HepG2 (cell line): ENCODE results near the gene TTF2. TPM values are rescaled to one million over a fixed set of nuclear protein-coding genes. Genes with fewer than 3 reads are reported as not detected.

Experiments used
- AGO2 ChIP-seq: fragments of 200-400 bp; formaldehyde crosslinking; optimal IDR thresholded peaks from 2 replicates; pipeline ENCODE3; 2017; ENCODE audit warnings: mild to moderate bottlenecking, low read depth, low read length, moderate library complexity
- BATF2 ChIP-seq: sonication (generic); formaldehyde crosslinking; IDR thresholded peaks from 2 replicates; pipeline ENCODE4 v1.8.0; 2022; ENCODE audit warnings: mild to moderate bottlenecking, missing genetic modification reagents, moderate library complexity
- BRCA1 ChIP-seq: sonication (generic); formaldehyde crosslinking; IDR thresholded peaks from 2 replicates; pipeline ENCODE4 v1.4.0; 2020; ENCODE audit warnings: missing genetic modification reagents
- BRF2 ChIP-seq: sonication (generic); formaldehyde crosslinking; IDR thresholded peaks from 2 replicates; pipeline ENCODE4 v1.8.1; 2022; ENCODE audit warnings: mild to moderate bottlenecking, missing genetic modification reagents
- FLYWCH1 ChIP-seq: sonication (generic); formaldehyde crosslinking; IDR thresholded peaks from 2 replicates; pipeline ENCODE4 v1.8.1; 2023; ENCODE audit warnings: mild to moderate bottlenecking, missing genetic modification reagents
- GZF1 ChIP-seq: sonication (generic); formaldehyde crosslinking; IDR thresholded peaks from 2 replicates; pipeline ENCODE4 v1.5.1; 2020; ENCODE audit warnings: mild to moderate bottlenecking, missing genetic modification reagents
- IRX3 ChIP-seq: sonication (generic); formaldehyde crosslinking; IDR thresholded peaks from 2 replicates; pipeline ENCODE4 v1.8.1; 2023; ENCODE audit warnings: mild to moderate bottlenecking, low read depth, missing genetic modification reagents, borderline replicate concordance
- KAT8 ChIP-seq: IDR thresholded peaks from 2 replicates; pipeline ENCODE4 v1.6.1; 2016; ENCODE audit warnings: missing genetic modification reagents, missing compliant biosample characterization
- MED1 ChIP-seq: sonication (generic); formaldehyde crosslinking; IDR thresholded peaks from 2 replicates; pipeline ENCODE4 v1.4.0; 2020; ENCODE audit warnings: missing genetic modification reagents
- NR0B2 ChIP-seq: sonication (generic); formaldehyde crosslinking; IDR thresholded peaks from 2 replicates; pipeline ENCODE4 v1.4.0; 2020; ENCODE audit warnings: mild to moderate bottlenecking, missing genetic modification reagents
- NRL ChIP-seq: sonication (generic); formaldehyde crosslinking; IDR thresholded peaks from 2 replicates; pipeline ENCODE4 v1.5.0; 2020; ENCODE audit warnings: missing genetic modification reagents, mild to moderate bottlenecking, moderate library complexity, borderline replicate concordance
- SP4 ChIP-seq: sonication (generic); formaldehyde crosslinking; IDR thresholded peaks from 2 replicates; pipeline ENCODE4 v1.8.1; 2023; ENCODE audit warnings: mild to moderate bottlenecking, missing genetic modification reagents
- ZC3H13 ChIP-seq: sonication (generic); formaldehyde crosslinking; IDR thresholded peaks from 2 replicates; pipeline ENCODE4 v1.8.1; 2023; ENCODE audit warnings: mild to moderate bottlenecking, missing genetic modification reagents, moderate library complexity
- ZNF160 ChIP-seq: sonication (generic); formaldehyde crosslinking; IDR thresholded peaks from 2 replicates; pipeline ENCODE4 v1.8.0; 2022; ENCODE audit warnings: mild to moderate bottlenecking, inconsistent platforms, missing genetic modification reagents
- ZNF20 ChIP-seq: sonication (generic); formaldehyde crosslinking; IDR thresholded peaks from 2 replicates; pipeline ENCODE4 v1.4.0; 2020; ENCODE audit warnings: mild to moderate bottlenecking, moderate library complexity, missing genetic modification reagents
- ZNF446 ChIP-seq: sonication (generic); formaldehyde crosslinking; IDR thresholded peaks from 2 replicates; pipeline ENCODE4 v1.5.0; 2020; ENCODE audit warnings: mild to moderate bottlenecking, missing genetic modification reagents
- ZNF547 ChIP-seq: sonication (generic); formaldehyde crosslinking; IDR thresholded peaks from 2 replicates; pipeline ENCODE4 v1.5.1; 2020; ENCODE audit warnings: mild to moderate bottlenecking, missing genetic modification reagents
- ZNF7 ChIP-seq: IDR thresholded peaks from 2 replicates; pipeline ENCODE4 v1.6.1; 2016; ENCODE audit warnings: missing biosample characterization, missing genetic modification reagents
- polyA plus RNA-seq, 8 experiments: library from polyadenylated mRNA; depleted of rRNA in 3 of 8; stranded (reverse) in 7 of 8; unstranded in 1 of 8; fragments of >200 nt; fragmentation: Illumina TruSeq in 4 of 8; extraction: Trizol in 4 of 8; gene quantifications; 2 replicates each; pipeline versions ENCODE4 v1.2.1 to v1.2.3, GENCODE V29; 2011 to 2016; ENCODE audit warnings: low read depth in 4 of 8, missing spikeins in 1 of 8, mixed read lengths in 1 of 8; ENCODE audit not compliant: insufficient read depth in 1 of 8
- total RNA-seq, 5 experiments: library from RNA; depleted of rRNA; stranded (reverse); fragments of >200 nt; fragmentation: Illumina TruSeq; extraction: Trizol; gene quantifications; 2 replicates each; pipeline ENCODE4 v1.2.3, GENCODE V29; 2016; ENCODE audit warnings: low read depth in 1 of 5
- TF ChIP-seq, protein P1 (sequence below): IDR thresholded peaks from 2 replicates; pipeline ENCODE4 v1.6.1; 2016; ENCODE audit warnings: mild to moderate bottlenecking
- TF ChIP-seq, protein P2 (sequence below): sonication (generic); formaldehyde crosslinking; IDR thresholded peaks from 2 replicates; pipeline ENCODE4 v1.9.0; 2021; ENCODE audit warnings: missing genetic modification reagents, mild to moderate bottlenecking, borderline replicate concordance
- TF ChIP-seq, protein P3 (sequence below): sonication (generic); formaldehyde crosslinking; IDR thresholded peaks from 2 replicates; pipeline ENCODE4 v1.4.0; 2020; ENCODE audit warnings: missing genetic modification reagents, borderline replicate concordance
- TF ChIP-seq, protein P4 (sequence below): fragments of 450-650 bp; IDR thresholded peaks from 2 replicates; pipeline ENCODE4 v1.6.1; 2017

The TTF2 gene
- total and polyA plus RNA-seq, 2 of the 13 experiments (the other 11 are each of a cell fraction or from before 2014, with no cell fraction given), result 12.8 to 48.9 TPM

GRCh38 chr1:117059678-117060440, at the start of gene TTF2 (continued):
- TF ChIP-seq, protein P1, sequence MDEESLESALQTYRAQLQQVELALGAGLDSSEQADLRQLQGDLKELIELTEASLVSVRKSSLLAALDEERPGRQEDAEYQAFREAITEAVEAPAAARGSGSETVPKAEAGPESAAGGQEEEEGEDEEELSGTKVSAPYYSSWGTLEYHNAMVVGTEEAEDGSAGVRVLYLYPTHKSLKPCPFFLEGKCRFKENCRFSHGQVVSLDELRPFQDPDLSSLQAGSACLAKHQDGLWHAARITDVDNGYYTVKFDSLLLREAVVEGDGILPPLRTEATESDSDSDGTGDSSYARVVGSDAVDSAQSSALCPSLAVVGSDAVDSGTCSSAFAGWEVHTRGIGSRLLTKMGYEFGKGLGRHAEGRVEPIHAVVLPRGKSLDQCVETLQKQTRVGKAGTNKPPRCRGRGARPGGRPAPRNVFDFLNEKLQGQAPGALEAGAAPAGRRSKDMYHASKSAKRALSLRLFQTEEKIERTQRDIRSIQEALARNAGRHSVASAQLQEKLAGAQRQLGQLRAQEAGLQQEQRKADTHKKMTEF (CRISPR knock-in tag), result no peak
- peak; percentile 74; the same call in 1 of the 2 replicates for TF ChIP-seq NR0B2 (CRISPR knock-in tag)
- TF ChIP-seq BRF2, result no peak
- TF ChIP-seq ZNF446 (CRISPR knock-in tag), result no peak
- TF ChIP-seq FLYWCH1 (CRISPR knock-in tag), result no peak
- TF ChIP-seq ZNF160 (CRISPR knock-in tag), result 0 out of 2 replicates have a peak, but pooled peaks have one; percentile 50
- TF ChIP-seq GZF1, result no peak
- peak; percentile 88; the same call in 1 of the 2 replicates for TF ChIP-seq NRL (CRISPR knock-in tag)
- no peak for TF ChIP-seq BATF2
- TF ChIP-seq ZC3H13 (CRISPR knock-in tag), result no peak
- no peak for TF ChIP-seq IRX3 (CRISPR knock-in tag)
- TF ChIP-seq ZNF7 (CRISPR knock-in tag), result no peak
- TF ChIP-seq, protein P2, sequence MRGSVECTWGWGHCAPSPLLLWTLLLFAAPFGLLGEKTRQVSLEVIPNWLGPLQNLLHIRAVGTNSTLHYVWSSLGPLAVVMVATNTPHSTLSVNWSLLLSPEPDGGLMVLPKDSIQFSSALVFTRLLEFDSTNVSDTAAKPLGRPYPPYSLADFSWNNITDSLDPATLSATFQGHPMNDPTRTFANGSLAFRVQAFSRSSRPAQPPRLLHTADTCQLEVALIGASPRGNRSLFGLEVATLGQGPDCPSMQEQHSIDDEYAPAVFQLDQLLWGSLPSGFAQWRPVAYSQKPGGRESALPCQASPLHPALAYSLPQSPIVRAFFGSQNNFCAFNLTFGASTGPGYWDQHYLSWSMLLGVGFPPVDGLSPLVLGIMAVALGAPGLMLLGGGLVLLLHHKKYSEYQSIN (CRISPR knock-in tag), result no peak
- TF ChIP-seq, protein P3, sequence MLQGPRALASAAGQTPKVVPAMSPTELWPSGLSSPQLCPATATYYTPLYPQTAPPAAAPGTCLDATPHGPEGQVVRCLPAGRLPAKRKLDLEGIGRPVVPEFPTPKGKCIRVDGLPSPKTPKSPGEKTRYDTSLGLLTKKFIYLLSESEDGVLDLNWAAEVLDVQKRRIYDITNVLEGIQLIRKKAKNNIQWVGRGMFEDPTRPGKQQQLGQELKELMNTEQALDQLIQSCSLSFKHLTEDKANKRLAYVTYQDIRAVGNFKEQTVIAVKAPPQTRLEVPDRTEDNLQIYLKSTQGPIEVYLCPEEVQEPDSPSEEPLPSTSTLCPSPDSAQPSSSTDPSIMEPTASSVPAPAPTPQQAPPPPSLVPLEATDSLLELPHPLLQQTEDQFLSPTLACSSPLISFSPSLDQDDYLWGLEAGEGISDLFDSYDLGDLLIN, result peak; percentile 56; the same call in 1 of the 2 replicates
- TF ChIP-seq KAT8 (CRISPR knock-in tag), result no peak; the same call in 1 of the 2 replicates
- peak; percentile 51; the same call in 1 of the 2 replicates for TF ChIP-seq BRCA1 (CRISPR knock-in tag)
- no peak for TF ChIP-seq MED1 (CRISPR knock-in tag)
- peak; percentile 48 for TF ChIP-seq AGO2
- 0 out of 2 replicates have a peak, but pooled peaks have one; percentile 38 for TF ChIP-seq ZNF20
- peak; percentile 98 for TF ChIP-seq SP4 (CRISPR knock-in tag)
- TF ChIP-seq, protein P4, sequence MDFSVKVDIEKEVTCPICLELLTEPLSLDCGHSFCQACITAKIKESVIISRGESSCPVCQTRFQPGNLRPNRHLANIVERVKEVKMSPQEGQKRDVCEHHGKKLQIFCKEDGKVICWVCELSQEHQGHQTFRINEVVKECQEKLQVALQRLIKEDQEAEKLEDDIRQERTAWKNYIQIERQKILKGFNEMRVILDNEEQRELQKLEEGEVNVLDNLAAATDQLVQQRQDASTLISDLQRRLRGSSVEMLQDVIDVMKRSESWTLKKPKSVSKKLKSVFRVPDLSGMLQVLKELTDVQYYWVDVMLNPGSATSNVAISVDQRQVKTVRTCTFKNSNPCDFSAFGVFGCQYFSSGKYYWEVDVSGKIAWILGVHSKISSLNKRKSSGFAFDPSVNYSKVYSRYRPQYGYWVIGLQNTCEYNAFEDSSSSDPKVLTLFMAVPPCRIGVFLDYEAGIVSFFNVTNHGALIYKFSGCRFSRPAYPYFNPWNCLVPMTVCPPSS, result no peak
- TF ChIP-seq ZNF547, result no peak
